HT-29 (cell line): ENCODE data around the gene LRRC58. TPM values are rescaled to one million over a fixed set of nuclear protein-coding genes. Genes with fewer than 3 reads are reported as not detected.
"Not testable (repeated sequence)": the region's sequence is repeated elsewhere in the genome, so short reads cannot be mapped to it uniquely, and the experiment has no call there.

ENCODE experiments used
- DNase-seq: peaks from one replicate; pipeline ENCODE4 v3.0.0-alpha.2; 2015; ENCODE audit warnings: low spot score
- total RNA-seq: library from RNA; depleted of rRNA; stranded (reverse); fragments of >200 nt; shearing (Covaris generic); gene quantifications from 2 replicates; pipeline ENCODE4 v1.2.3, GENCODE V29; 2014; rRNA removed

The LRRC58 gene
- 15.3 and 15.7 TPM in 2 replicates for total RNA-seq

- DNase-seq: peak; percentile 95
These were observed at the start of gene LRRC58 for GRCh38 chr3:120348991-120349854. Gene LRRC58 (minus strand): TSS chr3:120349354. CDS start chr3:120349243, 111 bp downstream.

- DNase-seq: no peak
These were observed 47.3 kb upstream of the LRRC58 start for GRCh38 chr3:120396469-120396868.

- no peak for DNase-seq
These were observed 45.2 kb upstream of the LRRC58 start for GRCh38 chr3:120394347-120394746.

- DNase-seq: no peak
These were observed 44.6 kb upstream of the LRRC58 start for GRCh38 chr3:120393761-120394160.

- DNase-seq: no peak
These were observed 44.1 kb upstream of the LRRC58 start for GRCh38 chr3:120393243-120393642.

GRCh38 chr3:120382941-120383447 is 33.8 kb upstream of the LRRC58 start:
- DNase-seq: no peak

GRCh38 chr3:120381503-120381902 is 32.3 kb upstream of the LRRC58 start:
- DNase-seq: no peak

- not testable (repeated sequence) for DNase-seq
These were observed 28.8 kb upstream of the LRRC58 start for GRCh38 chr3:120377948-120378347.

- no peak for DNase-seq
These were observed 21.3 kb upstream of the LRRC58 start for GRCh38 chr3:120370463-120370862.

- DNase-seq: peak; percentile 18
These were observed 19.9 kb upstream of the LRRC58 start for GRCh38 chr3:120369037-120369467.

- no peak for DNase-seq
These were observed 19.0 kb upstream of the LRRC58 start for GRCh38 chr3:120368172-120368571.

- no peak for DNase-seq
These were observed 15.7 kb upstream of the LRRC58 start for GRCh38 chr3:120364821-120365220.

- DNase-seq: no peak
These were observed 14.9 kb upstream of the LRRC58 start for GRCh38 chr3:120364101-120364500.

- peak; percentile 9 for DNase-seq
These were observed 8.7 kb upstream of the LRRC58 start for GRCh38 chr3:120357807-120358206.

GRCh38 chr3:120355486-120355885 is 6.3 kb upstream of the LRRC58 start:
- DNase-seq: no peak

- DNase-seq: no peak
These were observed 4.3 kb upstream of the LRRC58 start for GRCh38 chr3:120353463-120353862.

GRCh38 chr3:120352017-120352416 is 2.9 kb upstream of the LRRC58 start:
- no peak for DNase-seq

- peak; percentile 43 for DNase-seq
These were observed 1.3 kb upstream of the LRRC58 start for GRCh38 chr3:120350401-120350941.

- DNase-seq: no peak
These were observed 636 bp upstream of the LRRC58 start for GRCh38 chr3:120349855-120350125.

- peak; percentile 50 for DNase-seq
These were observed 826 bp downstream of the LRRC58 start for GRCh38 chr3:120348065-120348990.

- no peak for DNase-seq
These were observed 4.8 kb downstream of the LRRC58 start for GRCh38 chr3:120344349-120344748.
